NCI-H1105 (cell line): ENCODE measurements around the gene HSH2D.
"Not testable (repeated sequence)": the region's sequence is repeated elsewhere in the genome, so short reads cannot be mapped to it uniquely, and the experiment has no call there.

ENCODE experiments used
- DNase-seq: peaks from one replicate; lab custom pipeline; 2025; lab: John Stamatoyannopoulos, UW

Gene HSH2D

GRCh38 chr19:16155128-16155527, 11.6 kb downstream of the HSH2D start:
- no peak for DNase-seq

DNA sequence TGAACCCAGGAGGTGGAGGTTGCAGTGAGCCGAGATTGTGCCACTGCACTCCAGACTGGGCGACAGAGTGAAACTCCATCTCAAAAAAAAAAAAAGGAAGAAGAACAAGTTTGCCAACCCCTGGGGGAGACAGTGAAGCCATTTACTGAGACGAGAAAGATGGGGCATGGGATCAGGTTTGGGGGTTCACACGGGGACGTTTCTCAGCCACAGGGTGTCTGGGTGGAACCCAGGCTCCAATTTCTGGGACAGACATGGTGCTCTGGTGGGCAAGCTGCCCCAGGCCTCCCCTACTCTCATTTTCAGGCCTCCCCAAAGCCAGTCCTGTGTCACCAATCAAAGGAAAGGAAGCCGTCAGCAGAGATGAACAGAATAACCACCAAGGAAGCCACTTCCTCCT, 13.4 kb downstream of the HSH2D start:
- DNase-seq, result no peak

- DNase-seq, result no peak
Measured at GRCh38 chr19:16157601-16158000, 14.1 kb downstream of the HSH2D start.

- DNase-seq, result no peak
Measured at GRCh38 chr19:16159655-16160054, 16.2 kb downstream of the HSH2D start.

GRCh38 chr19:16160445-16160942, 17.0 kb downstream of the HSH2D start:
- no peak for DNase-seq

DNA sequence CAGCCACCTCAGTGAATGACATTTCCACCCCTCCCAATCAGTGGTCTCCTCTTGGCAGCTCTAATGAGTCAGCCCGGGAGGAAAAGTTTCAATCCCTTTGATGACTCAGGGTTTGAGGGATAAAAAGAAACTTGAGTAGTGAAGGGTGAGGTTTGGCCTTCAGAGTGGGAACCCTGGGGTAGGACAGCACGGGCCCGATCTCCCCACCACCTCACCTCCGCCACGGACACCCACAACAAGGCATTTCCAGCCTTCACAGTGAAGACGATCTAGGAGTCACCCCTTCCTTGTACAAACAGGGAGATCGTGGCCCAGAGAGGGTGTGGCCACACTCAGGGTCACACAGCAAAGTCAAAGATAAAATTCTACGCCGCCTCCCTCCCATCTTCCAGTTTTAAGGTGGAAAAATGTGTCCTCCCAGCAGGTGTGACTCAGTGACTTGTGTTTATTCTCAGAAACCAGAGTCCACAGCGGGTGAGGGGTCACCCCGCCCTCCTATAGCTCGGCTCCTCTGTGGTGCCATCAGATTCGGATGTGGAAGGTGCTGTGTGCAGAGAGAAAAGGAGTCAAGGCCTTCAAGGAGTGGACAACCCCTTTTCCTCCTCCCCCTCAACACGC, 17.6 kb downstream of the HSH2D start:
- no peak for DNase-seq

GRCh38 chr19:16161840-16162239, 18.4 kb downstream of the HSH2D start:
- no peak for DNase-seq

DNA sequence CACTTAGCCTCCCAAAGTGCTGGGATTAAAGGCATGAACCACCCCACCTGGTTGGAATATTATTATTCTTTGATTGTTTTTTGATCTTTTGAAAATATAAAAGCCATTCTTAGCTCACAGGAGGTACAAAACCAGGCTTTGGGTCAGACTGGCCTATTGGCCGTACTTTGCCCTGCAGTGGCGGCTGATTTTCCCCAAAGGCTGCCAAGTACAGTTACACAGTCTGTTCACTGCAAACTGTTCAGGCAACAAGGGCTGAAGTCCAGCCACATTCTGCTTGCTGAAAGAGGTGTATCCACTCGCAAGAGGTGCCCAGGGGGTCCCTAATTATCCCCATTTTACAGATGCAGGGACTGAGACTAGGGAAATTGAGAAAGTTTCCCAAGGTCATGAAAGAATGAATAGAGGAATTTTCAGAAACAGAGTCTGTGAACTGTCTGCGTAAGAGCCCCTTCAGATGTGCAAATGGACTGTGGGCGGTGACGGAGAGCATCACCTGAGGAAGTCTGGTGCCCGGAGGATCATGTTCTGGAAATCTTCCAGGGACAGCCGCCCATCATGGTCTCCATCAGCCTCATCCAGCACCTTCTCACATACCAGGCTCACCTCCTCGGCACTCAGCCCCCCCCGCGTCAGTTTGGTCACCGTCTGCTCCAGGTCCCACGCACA, 20.9 kb downstream of the HSH2D start:
- no peak for DNase-seq

DNA sequence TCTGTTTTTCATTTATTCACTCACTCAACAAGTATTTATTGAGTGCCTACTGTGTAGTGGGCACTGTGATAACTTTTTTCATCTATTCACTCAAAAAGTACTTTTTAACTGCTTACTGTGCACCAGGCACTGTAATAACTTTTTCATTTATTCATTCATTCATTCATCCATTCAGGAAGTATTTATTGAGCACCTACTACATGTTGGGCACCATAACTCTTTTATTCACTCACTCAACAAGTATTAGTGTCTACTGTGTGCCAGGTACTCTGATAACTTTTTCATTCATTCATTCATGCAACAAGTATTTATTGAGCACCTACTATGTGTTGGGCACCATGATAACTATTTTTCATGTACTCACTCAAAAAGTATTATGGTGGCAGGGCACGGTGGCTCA, 22.9 kb downstream of the HSH2D start:
- DNase-seq, result no peak

DNA sequence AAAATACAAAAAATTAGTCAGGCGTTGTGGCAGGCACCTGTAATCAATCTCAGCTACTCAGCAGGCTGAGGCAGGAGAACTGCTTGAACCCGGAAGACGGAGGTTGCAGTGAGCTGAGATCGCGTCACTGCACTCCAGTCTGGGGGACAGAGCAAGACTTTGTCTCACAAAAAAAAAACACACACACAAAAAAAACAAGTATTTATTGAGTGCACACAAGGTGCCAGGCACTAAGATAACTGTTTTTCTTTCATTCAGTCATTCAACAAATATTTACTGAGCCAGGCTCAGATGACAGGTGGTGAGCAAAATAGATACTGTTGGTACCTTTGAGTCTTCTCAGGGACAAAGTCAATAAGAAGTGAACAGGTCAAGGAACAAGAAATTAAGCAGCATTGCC, 23.6 kb downstream of the HSH2D start:
- DNase-seq, result no peak

DNA sequence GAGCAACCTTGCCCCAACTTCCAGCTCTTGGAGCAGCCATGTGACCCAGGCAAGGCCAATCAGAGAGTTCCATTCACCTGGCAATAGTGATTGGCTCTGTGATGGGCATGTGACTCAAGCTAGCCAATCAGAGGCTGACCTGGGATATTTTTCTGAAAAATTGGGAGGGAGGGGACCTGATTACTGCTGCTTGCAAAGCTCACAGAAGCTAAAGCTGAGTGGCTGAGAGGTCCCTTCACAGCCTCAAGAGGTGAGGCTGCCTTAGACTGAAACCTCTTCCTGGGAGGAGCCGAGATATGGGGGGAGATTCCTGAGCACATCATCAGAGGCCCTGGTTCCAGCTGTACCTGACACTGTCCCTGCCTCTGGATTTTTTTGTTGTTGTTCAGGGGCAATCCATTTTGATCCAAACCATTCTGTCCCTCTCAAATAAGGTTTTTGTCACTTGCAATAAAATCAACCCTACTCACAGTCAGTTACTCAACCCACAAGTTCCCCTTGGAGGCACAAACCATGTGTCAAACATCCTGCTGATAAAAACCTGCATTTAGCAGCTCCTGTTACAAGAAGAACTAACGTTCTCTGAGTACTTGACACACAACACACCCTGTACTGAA, 25.1 kb downstream of the HSH2D start:
- no peak for DNase-seq

DNA sequence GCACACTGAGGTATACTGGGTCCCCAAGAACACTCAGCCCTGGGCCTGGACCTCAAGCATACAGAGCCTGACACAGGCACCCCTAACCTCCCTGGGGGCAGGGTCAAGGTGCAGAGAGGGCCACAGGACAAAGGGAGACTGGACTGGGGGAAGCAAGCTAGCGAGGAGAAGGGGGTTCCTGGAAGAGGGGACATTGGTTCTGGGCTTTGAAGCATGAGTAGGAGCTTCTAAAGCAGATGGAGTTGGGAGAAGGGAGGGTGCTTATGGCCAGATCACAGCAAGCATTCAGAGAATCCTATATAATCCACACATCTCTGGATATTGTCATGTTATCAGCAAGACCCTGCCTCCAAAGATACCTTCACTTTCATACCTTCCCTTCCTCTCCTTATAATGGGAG, 26.6 kb downstream of the HSH2D start:
- no peak for DNase-seq

DNA sequence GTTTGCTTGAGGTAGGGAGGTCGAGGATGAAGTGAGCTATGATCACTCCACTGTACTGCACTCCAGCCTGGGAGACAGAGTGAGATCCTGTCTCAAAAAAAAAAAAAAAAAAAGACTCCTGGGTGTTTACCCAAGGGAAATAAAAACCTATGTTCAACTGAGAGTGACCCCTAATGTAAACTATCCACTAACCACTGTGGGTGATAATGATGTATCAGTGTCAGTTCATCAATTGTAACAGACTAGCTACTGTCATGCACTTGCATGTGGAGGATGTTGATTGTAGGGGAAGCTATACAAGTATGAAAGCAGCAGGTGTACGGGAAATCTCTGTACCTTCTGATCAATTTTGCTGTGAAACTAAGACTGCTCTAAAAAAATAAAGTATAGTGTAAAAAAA, 32.5 kb downstream of the HSH2D start:
- no peak for DNase-seq

- DNase-seq, result not testable (repeated sequence)
Measured at GRCh38 chr19:16178866-16179265, 35.4 kb downstream of the HSH2D start.

GRCh38 chr19:16180611-16181010, 37.1 kb downstream of the HSH2D start:
- DNase-seq, result no peak

GRCh38 chr19:16184665-16185122, 41.2 kb downstream of the HSH2D start:
- no peak for DNase-seq

- peak; percentile 98 for DNase-seq
Measured at GRCh38 chr19:16185123-16185767, 41.8 kb downstream of the HSH2D start, which contains the start of gene FAM32A. Gene FAM32A, plus strand, starts transcription at chr19:16185410. Its CDS starts 33 bp downstream, at chr19:16185443.

- peak; percentile 22 for DNase-seq
Measured at GRCh38 chr19:16185768-16186123, 42.3 kb downstream of the HSH2D start.

- no peak for DNase-seq
Measured at GRCh38 chr19:16188521-16188920, 45.0 kb downstream of the HSH2D start.

DNA sequence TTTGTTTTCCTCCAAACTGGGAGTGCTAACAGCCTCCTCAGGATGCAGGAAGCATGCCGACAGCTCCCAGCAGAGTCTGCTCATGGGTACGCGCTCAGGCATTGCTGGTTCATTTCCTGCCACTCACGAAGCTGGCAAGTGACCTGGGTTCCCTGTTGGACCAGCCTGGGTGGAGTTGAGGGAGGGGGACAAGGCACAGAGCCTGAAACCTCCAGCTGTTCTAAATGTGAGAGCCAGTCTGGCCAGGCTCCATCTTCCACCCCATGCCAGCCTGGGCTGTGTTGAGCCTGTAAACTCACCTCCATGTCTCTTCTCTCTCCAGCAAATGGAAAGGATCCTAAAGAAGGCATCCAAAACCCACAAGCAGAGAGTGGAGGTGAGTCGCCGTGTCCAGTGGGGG, 46.7 kb downstream of the HSH2D start:
- DNase-seq, result no peak

GRCh38 chr19:16190736-16191135, 47.3 kb downstream of the HSH2D start:
- DNase-seq, result no peak

DNA sequence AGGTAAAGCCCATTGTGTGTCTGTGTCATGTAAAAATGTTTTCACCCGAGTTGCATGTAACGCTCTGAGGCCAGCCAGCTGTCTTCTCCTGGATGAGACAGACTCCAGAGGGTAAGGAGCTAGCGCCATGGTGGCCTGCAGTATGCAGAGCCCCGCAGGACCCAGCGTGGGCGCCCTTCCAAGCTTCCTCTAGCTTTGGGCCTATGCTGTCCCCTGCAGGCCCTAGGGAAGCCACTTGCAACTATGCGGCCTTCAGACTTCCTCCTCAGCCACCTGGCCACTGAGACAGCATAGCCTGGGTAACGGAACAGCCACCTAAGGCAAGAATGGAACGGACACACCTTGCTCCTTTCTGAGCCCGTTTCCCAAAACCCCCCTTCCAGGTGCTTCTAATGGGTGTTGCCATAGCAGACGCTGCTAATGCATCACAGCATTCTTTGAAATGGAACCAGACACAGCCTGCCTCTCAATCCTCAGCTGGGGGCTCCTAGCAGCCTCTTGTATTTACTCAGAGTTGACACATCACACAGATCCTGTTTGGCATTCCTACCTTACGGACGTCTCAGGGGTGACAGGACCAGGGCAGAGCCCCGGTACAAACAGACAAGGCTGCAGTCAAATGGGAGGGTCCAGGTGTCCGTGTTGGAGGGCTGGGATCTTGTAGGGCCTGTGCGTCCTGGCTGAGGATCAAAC, 47.9 kb downstream of the HSH2D start:
- DNase-seq, result no peak
